Testis (tissue), 3 donors: ENCODE measurements around the gene TRIM7. TPM values are rescaled to one million over a fixed set of nuclear protein-coding genes. Genes with fewer than 3 reads are reported as not detected.

Source experiments
- DNase-seq: peaks from one replicate; pipeline ENCODE4 v3.0.0-alpha.2; 2019
- H3K27ac ChIP-seq, 2 donors: fragments of 200-600 bp; sonication (generic); one replicate each; pipeline ENCODE4 v1.5.1; 2019
- H3K27me3 ChIP-seq: fragments of 200-600 bp; sonication (generic); one replicate; pipeline ENCODE4 v1.5.1; 2019
- H3K36me3 ChIP-seq: fragments of 200-600 bp; sonication (generic); one replicate; pipeline ENCODE4 v1.5.1; 2017; ENCODE audit warnings: low read depth; ENCODE audit errors: missing control alignments
- H3K4me1 ChIP-seq: fragments of 200-600 bp; sonication (generic); one replicate; pipeline ENCODE4 v1.5.1; 2019
- H3K4me3 ChIP-seq, 2 donors: fragments of 200-600 bp; sonication (generic); one replicate each; pipeline ENCODE4 v1.5.1; 2017 to 2019
- H3K9me3 ChIP-seq: fragments of 200-600 bp; sonication (generic); one replicate; pipeline ENCODE4 v1.5.1; 2017
- POLR2A ChIP-seq: fragments of 450-650 bp; IDR thresholded peaks from one replicate; pipeline ENCODE4 v1.6.1; 2017; ENCODE audit warnings: antibody characterized with exemption, mild to moderate bottlenecking, moderate library complexity
- WGBS, 2 donors: methylation state at CpG; one replicate each; pipeline ENCODE4 v1.1.5; 2018; 5-methylcytosine and 5-hydroxymethylcytosine counted together
- intact Hi-C: fragments of 100-400 bp; cut with DNase I; formaldehyde crosslinking; loops from one replicate; pipeline ENCODE4 v1.15.1; 2023; ENCODE audit warnings: low total_unique reads
- polyA plus RNA-seq: library from polyadenylated mRNA; stranded (reverse); fragments of 350-450 nt; fragmentation: Illumina TruSeq; extraction: RNeasy Lipid Tissue Mini Kit (QIAGEN cat#74804); gene quantifications from one replicate; pipeline ENCODE4 v1.2.3, GENCODE V29; 2014; ENCODE audit warnings: low read depth, low replicate concordance; ENCODE audit not compliant: insufficient read depth
- total RNA-seq, 2 donors: library from RNA; depleted of rRNA; stranded (reverse); fragments of >200 nt; gene quantifications; one replicate each; pipeline ENCODE4 v1.2.3, GENCODE V29; 2016
- TF ChIP-seq, protein P1 (sequence below), 3 experiments: fragments of 450-650 bp in 2 of 3; fragments of 200-600 bp in 1 of 3; sonication (generic) in 1 of 3; IDR thresholded peaks; one replicate each; pipeline ENCODE4 v1.5.1; 2016 to 2019; ENCODE audit warnings: antibody characterized with exemption in 3 of 3, mild to moderate bottlenecking in 2 of 3, moderate library complexity in 1 of 3

Gene TRIM7
- total and polyA plus RNA-seq, 3 donors from 2014 or later = 0.43 to 0.87 (median 0.47) TPM

DNA sequence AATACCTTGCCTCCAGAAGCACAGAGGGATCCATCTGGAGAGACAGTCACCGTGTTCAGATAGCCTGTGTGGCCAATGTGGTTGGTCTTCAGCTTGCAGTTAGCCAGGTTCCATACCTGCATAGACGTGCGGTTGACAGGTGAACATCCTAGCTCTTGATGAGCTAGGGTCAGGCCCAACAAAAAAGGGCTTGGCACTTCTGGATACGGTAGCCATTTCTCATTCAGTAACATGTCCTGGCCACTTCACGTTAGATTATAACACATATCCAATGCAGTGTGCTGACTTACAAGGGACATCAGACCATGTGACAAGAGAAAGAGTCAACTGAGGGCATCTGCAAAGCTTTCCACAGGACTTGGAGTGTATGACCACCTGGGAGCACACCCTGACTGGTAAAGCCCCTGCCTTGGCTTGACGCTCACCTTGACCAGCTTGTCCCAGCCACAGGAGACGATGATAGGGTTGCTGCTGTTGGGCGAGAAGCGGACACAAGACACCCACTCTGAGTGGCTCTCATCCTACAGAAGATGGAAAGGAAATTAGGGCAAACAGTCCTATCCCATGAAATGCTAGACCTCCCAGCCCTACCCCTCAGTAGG, 34.2 kb upstream of the TRIM7 start:
- WGBS, 2 donors = 91 to 94% methylated on average over 9 of the region's 9 CpGs
- TF ChIP-seq, protein P1, sequence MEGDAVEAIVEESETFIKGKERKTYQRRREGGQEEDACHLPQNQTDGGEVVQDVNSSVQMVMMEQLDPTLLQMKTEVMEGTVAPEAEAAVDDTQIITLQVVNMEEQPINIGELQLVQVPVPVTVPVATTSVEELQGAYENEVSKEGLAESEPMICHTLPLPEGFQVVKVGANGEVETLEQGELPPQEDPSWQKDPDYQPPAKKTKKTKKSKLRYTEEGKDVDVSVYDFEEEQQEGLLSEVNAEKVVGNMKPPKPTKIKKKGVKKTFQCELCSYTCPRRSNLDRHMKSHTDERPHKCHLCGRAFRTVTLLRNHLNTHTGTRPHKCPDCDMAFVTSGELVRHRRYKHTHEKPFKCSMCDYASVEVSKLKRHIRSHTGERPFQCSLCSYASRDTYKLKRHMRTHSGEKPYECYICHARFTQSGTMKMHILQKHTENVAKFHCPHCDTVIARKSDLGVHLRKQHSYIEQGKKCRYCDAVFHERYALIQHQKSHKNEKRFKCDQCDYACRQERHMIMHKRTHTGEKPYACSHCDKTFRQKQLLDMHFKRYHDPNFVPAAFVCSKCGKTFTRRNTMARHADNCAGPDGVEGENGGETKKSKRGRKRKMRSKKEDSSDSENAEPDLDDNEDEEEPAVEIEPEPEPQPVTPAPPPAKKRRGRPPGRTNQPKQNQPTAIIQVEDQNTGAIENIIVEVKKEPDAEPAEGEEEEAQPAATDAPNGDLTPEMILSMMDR (IDR thresholded peaks at IDR 0.05) = no peak
- TF ChIP-seq POLR2A = no peak
- H3K27me3 ChIP-seq = no peaks in the 10 kb centered on the region
- H3K27ac ChIP-seq = no peak overlapping the region
- no peaks in the 10 kb centered on the region for H3K9me3 ChIP-seq
- H3K4me3 ChIP-seq = no peak overlapping the region
- H3K36me3 ChIP-seq = no peaks in the 10 kb centered on the region
- no peak for DNase-seq
- H3K4me1 ChIP-seq = peaks cover 14% of the 10 kb centered on the region
- intact Hi-C loops = no loop called here

DNA sequence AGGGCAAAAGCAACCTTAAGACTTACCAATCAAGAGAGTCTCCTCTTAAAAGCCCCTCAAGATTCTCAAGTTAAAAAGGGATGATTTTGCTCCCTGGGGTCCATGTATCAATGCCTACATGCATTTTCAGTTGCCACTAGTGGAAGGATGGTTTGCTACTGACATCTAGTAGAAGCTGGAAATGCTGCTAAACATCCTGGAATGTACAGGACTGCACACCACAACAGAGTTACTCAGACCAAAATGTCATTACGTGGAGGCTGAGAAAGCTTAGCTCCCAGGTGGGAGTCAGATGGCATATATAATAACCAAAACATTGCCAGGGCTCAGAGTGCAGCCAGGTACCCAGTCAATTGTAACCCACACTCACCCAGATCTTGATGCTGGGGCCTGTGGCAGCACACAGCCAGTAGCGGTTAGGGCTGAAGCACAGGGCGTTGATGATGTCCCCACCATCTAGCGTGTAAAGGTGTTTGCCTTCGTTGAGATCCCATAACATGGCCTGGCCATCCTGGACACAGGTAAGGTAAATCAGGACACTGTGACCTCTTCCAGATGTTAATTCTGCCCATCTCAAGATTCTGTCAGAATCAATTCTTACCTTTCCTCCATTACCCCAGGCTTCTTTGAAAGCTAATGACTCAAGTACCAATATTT, 32.9 kb upstream of the TRIM7 start:
- Histone ChIP-seq H3K27ac (no peak overlapping the region), H3K27me3 (no peaks in the 10 kb centered on the region), H3K9me3 (no peaks in the 10 kb centered on the region), H3K36me3 (no peaks in the 10 kb centered on the region), H3K4me3 (no peak overlapping the region), H3K4me1 (peaks cover 14% of the 10 kb centered on the region)
- 90 to 91% methylated on average over 5 of the region's 5 CpGs for WGBS, 2 donors
- intact Hi-C loops = no loop called here
- TF ChIP-seq, protein P1 (IDR thresholded peaks at IDR 0.05) = no peak
- TF ChIP-seq POLR2A = no peak
- DNase-seq = no peak

DNA sequence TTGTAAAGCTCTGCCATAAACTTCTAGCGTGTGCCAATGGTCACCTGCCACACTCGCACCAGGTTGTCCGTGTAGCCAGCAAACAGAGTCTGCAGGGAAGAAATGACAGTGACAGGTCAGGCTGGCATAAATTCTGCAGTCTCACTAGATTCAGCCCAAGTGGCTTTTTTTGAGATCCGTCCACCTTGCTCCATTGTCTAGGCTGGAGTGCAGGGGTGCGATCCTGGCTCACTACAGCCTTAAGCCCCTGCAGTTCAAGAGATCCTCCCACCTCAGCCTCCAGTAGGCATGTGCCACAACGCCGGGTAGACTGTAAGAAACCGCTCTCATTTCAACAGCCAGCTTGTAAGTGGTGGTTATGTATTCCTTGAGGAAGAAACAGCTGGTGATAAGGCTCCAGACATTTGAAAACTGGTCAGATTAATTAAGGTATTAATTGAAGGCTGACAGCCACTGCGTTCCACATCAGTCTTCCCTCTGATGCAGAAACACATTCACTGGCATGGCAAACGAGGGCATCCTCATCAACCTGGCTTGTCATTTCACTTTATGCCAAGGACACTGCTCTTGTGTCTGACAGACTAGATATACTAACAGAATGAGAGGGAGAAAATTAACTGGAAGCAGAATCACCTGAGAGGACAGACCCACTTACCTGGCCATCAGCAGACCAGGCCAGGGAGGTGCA, 32.1 kb upstream of the TRIM7 start:
- Histone ChIP-seq H3K27me3 (no peaks in the 10 kb centered on the region), H3K36me3 (no peaks in the 10 kb centered on the region), H3K4me1 (peaks cover 8% of the 10 kb centered on the region), H3K9me3 (no peaks in the 10 kb centered on the region), H3K27ac (no peak overlapping the region), H3K4me3 (no peak overlapping the region)
- WGBS, 2 donors = 87 to 88% methylated on average over 10 of the region's 10 CpGs
- TF ChIP-seq, protein P1 (IDR thresholded peaks at IDR 0.05) = no peak
- TF ChIP-seq POLR2A = no peak
- DNase-seq = no peak
- intact Hi-C loops = no loop called here

DNA sequence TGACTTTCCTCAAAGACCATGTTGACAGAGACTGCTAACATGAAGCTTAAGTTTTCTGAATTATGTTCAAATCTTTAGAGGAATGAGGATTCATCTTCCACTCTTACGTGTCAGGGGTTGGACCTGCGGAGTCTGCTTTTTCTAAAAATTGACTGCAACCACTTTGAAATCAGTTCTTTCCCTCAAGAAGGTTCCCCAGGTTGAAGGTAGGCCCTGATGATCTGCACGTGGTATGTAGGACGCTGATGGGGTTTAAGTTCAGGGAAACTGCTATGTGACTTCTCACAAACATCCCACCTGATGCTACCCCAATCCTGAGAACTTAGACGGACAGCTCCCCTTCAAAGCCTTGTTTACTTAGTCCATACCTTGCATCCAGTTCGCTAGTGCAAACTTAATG, 31.5 kb upstream of the TRIM7 start:
- intact Hi-C loops = no loop called here
- Histone ChIP-seq H3K27me3 (no peaks in the 10 kb centered on the region), H3K9me3 (no peaks in the 10 kb centered on the region), H3K27ac (no peak overlapping the region), H3K4me1 (peaks cover 2% of the 10 kb centered on the region), H3K36me3 (no peaks in the 10 kb centered on the region), H3K4me3 (no peak overlapping the region)
- whole genome bisulfite sequencing, 2 donors = 79 to 83% methylated on average over 6 of the region's 6 CpGs
- TF ChIP-seq, protein P1 (IDR thresholded peaks at IDR 0.05) = no peak
- TF ChIP-seq POLR2A = no peak
- DNase-seq = no peak
